ENCODE results near the gene MMP17. TPM values are rescaled to one million over a fixed set of nuclear protein-coding genes. Genes with fewer than 3 reads are reported as not detected.
"Not testable (repeated sequence)": the region's sequence is repeated elsewhere in the genome, so short reads cannot be mapped to it uniquely, and the experiment has no call there.

Gene MMP17
- total RNA-seq, 1 experiment from 2014 or later: 30.2 TPM

DNA sequence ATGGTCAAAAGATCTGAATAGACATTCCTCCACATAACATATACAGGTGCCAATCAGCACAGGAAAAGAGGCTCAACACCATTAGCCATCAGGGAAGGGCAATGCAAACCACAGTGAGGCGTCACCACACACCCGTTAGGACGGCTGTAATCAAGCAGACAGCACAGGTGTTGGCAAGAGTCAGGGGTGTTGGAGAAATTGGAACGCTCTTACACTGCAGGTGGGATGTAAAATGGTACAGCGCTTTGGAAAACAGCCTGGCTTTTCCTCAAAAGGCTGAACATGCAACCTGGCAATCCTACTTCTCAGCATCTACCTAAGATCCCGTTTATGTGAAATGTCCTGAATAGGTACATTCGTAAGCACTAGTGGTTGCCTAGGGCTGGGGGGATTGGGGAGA is 21.5 kb upstream of the MMP17 start:
- Histone ChIP-seq H2AFZ (ENCODE audit: low read length) (no peak overlapping the region), H3K4me3 (ENCODE audit: low read length) (no peak overlapping the region), H3K79me2 (ENCODE audit: low read length) (no peaks in the 10 kb centered on the region), H3K4me1 (ENCODE audit: insufficient read depth, low read length) (peaks cover 5% of the 10 kb centered on the region; the same call in 1 of the 2 replicates), H3K27ac (ENCODE audit: low read length) (no peak overlapping the region), H3K27me3 (ENCODE audit: low read length) (peaks cover 6% of the 10 kb centered on the region), H3K9me3 (ENCODE audit: low read length) (no peaks in the 10 kb centered on the region), H3F3A (ENCODE audit: low read length, unreplicated experiment) (no peaks in the 10 kb centered on the region), H3K4me2 (ENCODE audit: low read length) (no peak overlapping the region), H3K9ac (ENCODE audit: low read length) (no peak overlapping the region), H3K36me3 (ENCODE audit: low read depth, low read length) (0 out of 2 replicates have a peak, but pooled peaks cover 2% of the 10 kb centered on the region), H4K20me1 (ENCODE audit: low read length) (no peaks in the 10 kb centered on the region), H3K9me2 (replicated peaks; ENCODE audit: low read length) (no peaks in the 10 kb centered on the region)
- ChIA-PET CTCF (no interaction called here), POLR2A (ENCODE audit: unreplicated experiment) (no interaction called here)
- TF ChIP-seq, protein P1, sequence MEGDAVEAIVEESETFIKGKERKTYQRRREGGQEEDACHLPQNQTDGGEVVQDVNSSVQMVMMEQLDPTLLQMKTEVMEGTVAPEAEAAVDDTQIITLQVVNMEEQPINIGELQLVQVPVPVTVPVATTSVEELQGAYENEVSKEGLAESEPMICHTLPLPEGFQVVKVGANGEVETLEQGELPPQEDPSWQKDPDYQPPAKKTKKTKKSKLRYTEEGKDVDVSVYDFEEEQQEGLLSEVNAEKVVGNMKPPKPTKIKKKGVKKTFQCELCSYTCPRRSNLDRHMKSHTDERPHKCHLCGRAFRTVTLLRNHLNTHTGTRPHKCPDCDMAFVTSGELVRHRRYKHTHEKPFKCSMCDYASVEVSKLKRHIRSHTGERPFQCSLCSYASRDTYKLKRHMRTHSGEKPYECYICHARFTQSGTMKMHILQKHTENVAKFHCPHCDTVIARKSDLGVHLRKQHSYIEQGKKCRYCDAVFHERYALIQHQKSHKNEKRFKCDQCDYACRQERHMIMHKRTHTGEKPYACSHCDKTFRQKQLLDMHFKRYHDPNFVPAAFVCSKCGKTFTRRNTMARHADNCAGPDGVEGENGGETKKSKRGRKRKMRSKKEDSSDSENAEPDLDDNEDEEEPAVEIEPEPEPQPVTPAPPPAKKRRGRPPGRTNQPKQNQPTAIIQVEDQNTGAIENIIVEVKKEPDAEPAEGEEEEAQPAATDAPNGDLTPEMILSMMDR (conservative IDR thresholded peaks at IDR 0.05; ENCODE audit: low read depth, low read length): no peak
- TF ChIP-seq EZH2phosphoT487 (IDR thresholded peaks at IDR 0.05; ENCODE audit: borderline replicate concordance, low read length) (no peak), EZH2 (IDR thresholded peaks at IDR 0.05; ENCODE audit: low read length, unreplicated experiment) (no peak)
- BruUV-seq (replicated peaks): no TSS peak
- ATAC-seq (no peak), DNase-seq (no peak)
- intact Hi-C loops (cut with micrococcal nuclease): no loop called here

DNA sequence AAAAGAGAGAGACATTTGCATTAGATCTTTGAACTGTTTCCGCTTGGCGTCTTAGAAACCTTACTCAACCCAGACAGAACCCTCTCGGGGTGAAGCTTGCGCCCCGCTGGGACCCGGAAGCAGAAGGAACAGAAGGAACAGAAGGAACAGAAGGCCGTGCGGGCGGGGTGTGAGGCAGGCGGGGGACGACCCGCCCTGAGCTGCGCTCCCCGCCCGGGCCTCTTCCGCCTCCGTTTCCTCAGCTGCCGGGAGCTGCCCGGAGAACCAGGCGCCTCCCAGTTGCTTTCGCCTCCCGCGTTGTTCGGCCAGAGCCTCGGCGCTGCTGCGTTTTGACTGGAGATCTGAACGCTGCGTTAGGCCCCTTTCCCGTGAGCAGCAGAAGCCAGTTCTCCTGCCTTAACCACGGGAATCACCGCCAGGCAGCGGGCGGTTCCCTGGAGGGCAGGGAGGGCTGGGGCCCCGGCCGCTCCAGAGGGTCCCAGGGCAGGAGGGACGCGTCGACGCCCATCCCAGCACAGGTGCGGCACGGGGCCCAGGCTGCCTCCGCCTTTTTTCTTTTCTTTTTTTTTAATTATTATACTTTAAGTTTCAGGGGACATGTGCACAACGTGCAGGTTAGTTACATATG is 19.3 kb upstream of the MMP17 start:
- H3K4me2 ChIP-seq (ENCODE audit: low read length): no peak overlapping the region
- ATAC-seq (no peak), DNase-seq (no peak)
- no peaks in the 10 kb centered on the region for H3K9me3 ChIP-seq (ENCODE audit: low read length)
- no peaks in the 10 kb centered on the region for H3K79me2 ChIP-seq (ENCODE audit: low read length)
- TF ChIP-seq EZH2 (IDR thresholded peaks at IDR 0.05; ENCODE audit: low read length, unreplicated experiment) (no peak), EZH2phosphoT487 (IDR thresholded peaks at IDR 0.05; ENCODE audit: borderline replicate concordance, low read length) (no peak)
- TF ChIP-seq, protein P1 (conservative IDR thresholded peaks at IDR 0.05; ENCODE audit: low read depth, low read length): no peak
- no peaks in the 10 kb centered on the region for H3F3A ChIP-seq (ENCODE audit: low read length, unreplicated experiment)
- H3K4me3 ChIP-seq (ENCODE audit: low read length): no peak overlapping the region
- H3K9ac ChIP-seq (ENCODE audit: low read length): no peak overlapping the region
- H3K27ac ChIP-seq (ENCODE audit: low read length): no peak overlapping the region
- no TSS peak for BruUV-seq (replicated peaks)
- intact Hi-C loops (cut with micrococcal nuclease): no loop called here
- POLR2A ChIA-PET (ENCODE audit: unreplicated experiment): no interaction called here
- peaks cover 2% of the 10 kb centered on the region; the same call in 1 of the 2 replicates for H3K4me1 ChIP-seq (ENCODE audit: insufficient read depth, low read length)
- no peaks in the 10 kb centered on the region for H4K20me1 ChIP-seq (ENCODE audit: low read length)
- CTCF ChIA-PET: no interaction called here
- H2AFZ ChIP-seq (ENCODE audit: low read length): no peak overlapping the region
- peaks cover 6% of the 10 kb centered on the region for H3K27me3 ChIP-seq (ENCODE audit: low read length)
- no peaks in the 10 kb centered on the region for H3K9me2 ChIP-seq (replicated peaks; ENCODE audit: low read length)
- no peaks in the 10 kb centered on the region for H3K36me3 ChIP-seq (ENCODE audit: low read depth, low read length)

DNA sequence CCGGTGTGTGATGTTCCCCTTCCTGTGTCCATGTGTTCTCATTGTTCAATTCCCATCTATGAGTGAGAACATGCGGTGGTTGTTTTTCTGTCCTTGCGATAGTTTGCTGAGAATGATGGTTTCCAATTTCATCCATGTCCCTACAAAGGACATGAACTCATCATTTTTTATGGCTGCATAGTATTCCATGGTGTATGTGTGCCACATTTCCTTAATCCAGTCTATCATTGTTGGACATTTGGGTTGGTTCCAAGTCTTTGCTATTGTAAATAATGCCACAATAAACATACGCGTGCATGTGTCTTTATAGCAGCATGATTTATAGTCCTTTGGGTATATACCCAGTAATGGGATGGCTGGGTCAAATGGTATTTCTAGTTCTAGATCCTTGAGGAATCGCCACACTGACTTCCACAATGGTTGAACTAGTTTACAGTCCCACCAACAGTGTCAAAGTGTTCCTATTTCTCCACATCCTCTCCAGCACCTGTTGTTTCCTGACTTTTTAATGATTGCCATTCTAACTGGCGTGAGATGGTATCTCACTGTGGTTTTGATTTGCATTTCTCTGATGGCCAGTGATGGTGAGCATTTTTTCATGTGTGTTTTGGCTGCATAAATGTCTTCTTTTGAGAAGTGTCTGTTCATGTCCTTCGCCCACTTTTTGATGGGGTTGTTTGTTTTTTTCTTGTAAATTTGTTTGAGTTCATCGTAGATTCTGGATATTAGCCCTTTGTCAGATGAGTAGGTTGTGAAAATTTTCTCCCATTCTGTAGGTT is 18.5 kb upstream of the MMP17 start:
- CTCF ChIA-PET; H3K4me2 ChIP-seq (ENCODE audit: low read length); H3F3A ChIP-seq (ENCODE audit: low read length, unreplicated experiment); H3K79me2 ChIP-seq (ENCODE audit: low read length); H3K9me3 ChIP-seq (ENCODE audit: low read length); H3K9me2 ChIP-seq (replicated peaks; ENCODE audit: low read length); H3K27me3 ChIP-seq (ENCODE audit: low read length); intact Hi-C loops (cut with micrococcal nuclease); POLR2A ChIA-PET (ENCODE audit: unreplicated experiment); H3K4me1 ChIP-seq (ENCODE audit: insufficient read depth, low read length); H3K36me3 ChIP-seq (ENCODE audit: low read depth, low read length); H3K9ac ChIP-seq (ENCODE audit: low read length); H4K20me1 ChIP-seq (ENCODE audit: low read length); H3K4me3 ChIP-seq (ENCODE audit: low read length); ATAC-seq; H3K27ac ChIP-seq (ENCODE audit: low read length); H2AFZ ChIP-seq (ENCODE audit: low read length); BruUV-seq (replicated peaks); DNase-seq: not testable (repeated sequence)
